HepG2 (cell line): ENCODE data around the gene MAN1A1. TPM values are rescaled to one million over a fixed set of nuclear protein-coding genes. Genes with fewer than 3 reads are reported as not detected.

Experiments used
- CENPBD1 ChIP-seq: sonication (generic); formaldehyde crosslinking; IDR thresholded peaks from 2 replicates; pipeline ENCODE4 v1.8.0; 2022; ENCODE audit warnings: missing genetic modification reagents, low read depth, mild to moderate bottlenecking, borderline replicate concordance
- FOSL2 ChIP-seq: sonication (generic); formaldehyde crosslinking; IDR thresholded peaks from 2 replicates; pipeline ENCODE4 v1.4.0; 2020; ENCODE audit warnings: missing genetic modification reagents
- FOXJ3 ChIP-seq: sonication (generic); formaldehyde crosslinking; IDR thresholded peaks from 2 replicates; pipeline ENCODE4 v1.4.0; 2020; ENCODE audit warnings: missing genetic modification reagents, mild to moderate bottlenecking, borderline replicate concordance
- HNRNPK ChIP-seq: fragments of 200-400 bp; formaldehyde crosslinking; IDR thresholded peaks from 2 replicates; pipeline ENCODE4 v1.6.1; 2018; ENCODE audit warnings: low read length, low read depth, moderate library complexity, mild to moderate bottlenecking; ENCODE audit not compliant: poor library complexity, severe bottlenecking
- KDM5A ChIP-seq: fragments of 200-600 bp; sonication (generic); IDR thresholded peaks from 2 replicates; pipeline ENCODE4 v1.7.0; 2018; ENCODE audit warnings: antibody characterized with exemption, mild to moderate bottlenecking, low read length, borderline replicate concordance
- KLF6 ChIP-seq: IDR thresholded peaks from 2 replicates; pipeline ENCODE4 v1.8.0; 2016; ENCODE audit warnings: missing biosample characterization, missing genetic modification reagents
- NFIB ChIP-seq: sonication (generic); formaldehyde crosslinking; IDR thresholded peaks from 2 replicates; pipeline ENCODE4 v1.9.0; 2021; ENCODE audit warnings: missing genetic modification reagents, mild to moderate bottlenecking, borderline replicate concordance
- RNF219 ChIP-seq: sonication (generic); formaldehyde crosslinking; IDR thresholded peaks from 2 replicates; pipeline ENCODE4 v1.5.0; 2020; ENCODE audit warnings: mild to moderate bottlenecking, missing genetic modification reagents
- ZBTB14 ChIP-seq: sonication (generic); formaldehyde crosslinking; IDR thresholded peaks from 2 replicates; pipeline ENCODE4 v1.4.0; 2020; ENCODE audit warnings: missing genetic modification reagents
- ZNF331 ChIP-seq: sonication (generic); formaldehyde crosslinking; IDR thresholded peaks from 2 replicates; pipeline ENCODE4 v1.4.0; 2020; ENCODE audit warnings: missing genetic modification reagents
- ZNF556 ChIP-seq: sonication (generic); formaldehyde crosslinking; IDR thresholded peaks from 2 replicates; pipeline ENCODE4 v1.4.0; 2020; ENCODE audit warnings: mild to moderate bottlenecking, missing genetic modification reagents, borderline replicate concordance
- ZNF660 ChIP-seq: sonication (generic); formaldehyde crosslinking; IDR thresholded peaks from 2 replicates; pipeline ENCODE4 v1.5.1; 2020; ENCODE audit warnings: mild to moderate bottlenecking, low read depth, missing genetic modification reagents, borderline replicate concordance
- ZSCAN5A ChIP-seq: sonication (generic); formaldehyde crosslinking; IDR thresholded peaks from 2 replicates; pipeline ENCODE4 v1.8.0; 2022; ENCODE audit warnings: mild to moderate bottlenecking, missing genetic modification reagents, borderline replicate concordance
- polyA plus RNA-seq, 8 experiments: library from polyadenylated mRNA; depleted of rRNA in 3 of 8; stranded (reverse) in 7 of 8; unstranded in 1 of 8; fragments of >200 nt; fragmentation: Illumina TruSeq in 4 of 8; extraction: Trizol in 4 of 8; gene quantifications; 2 replicates each; pipeline versions ENCODE4 v1.2.1 to v1.2.3, GENCODE V29; 2011 to 2016; ENCODE audit warnings: low read depth in 4 of 8, missing spikeins in 1 of 8, mixed read lengths in 1 of 8; ENCODE audit not compliant: insufficient read depth in 1 of 8
- total RNA-seq, 5 experiments: library from RNA; depleted of rRNA; stranded (reverse); fragments of >200 nt; fragmentation: Illumina TruSeq; extraction: Trizol; gene quantifications; 2 replicates each; pipeline ENCODE4 v1.2.3, GENCODE V29; 2016; ENCODE audit warnings: low read depth in 1 of 5

MAN1A1 gene
- total and polyA plus RNA-seq, 2 of the 13 experiments (the other 11 are each of a cell fraction or from before 2014, with no cell fraction given) = 156 to 236 TPM

GRCh38 chr6:119348096-119348747 is 1.3 kb downstream of the MAN1A1 start (continued):
- TF ChIP-seq ZNF331 (CRISPR knock-in tag) (no peak), CENPBD1 (no peak), ZNF556 (CRISPR knock-in tag) (peak; percentile 27; the same call in 1 of the 2 replicates), KLF6 (CRISPR knock-in tag) (no peak), FOSL2 (CRISPR knock-in tag) (0 out of 2 replicates have a peak, but pooled peaks have one; percentile 47), RNF219 (CRISPR knock-in tag) (no peak; the same call in 1 of the 2 replicates), ZNF660 (CRISPR knock-in tag) (no peak), ZBTB14 (CRISPR knock-in tag) (no peak), NFIB (CRISPR knock-in tag) (no peak), KDM5A (peak; percentile 30; the same call in 1 of the 2 replicates), ZSCAN5A (no peak), FOXJ3 (CRISPR knock-in tag) (no peak), HNRNPK (no peak)
